ENCODE results near the gene RTL9. TPM values are rescaled to one million over a fixed set of nuclear protein-coding genes. Genes with fewer than 3 reads are reported as not detected.

The RTL9 gene
- total RNA-seq, 1 donor from 2014 or later = 0.47 TPM

DNA sequence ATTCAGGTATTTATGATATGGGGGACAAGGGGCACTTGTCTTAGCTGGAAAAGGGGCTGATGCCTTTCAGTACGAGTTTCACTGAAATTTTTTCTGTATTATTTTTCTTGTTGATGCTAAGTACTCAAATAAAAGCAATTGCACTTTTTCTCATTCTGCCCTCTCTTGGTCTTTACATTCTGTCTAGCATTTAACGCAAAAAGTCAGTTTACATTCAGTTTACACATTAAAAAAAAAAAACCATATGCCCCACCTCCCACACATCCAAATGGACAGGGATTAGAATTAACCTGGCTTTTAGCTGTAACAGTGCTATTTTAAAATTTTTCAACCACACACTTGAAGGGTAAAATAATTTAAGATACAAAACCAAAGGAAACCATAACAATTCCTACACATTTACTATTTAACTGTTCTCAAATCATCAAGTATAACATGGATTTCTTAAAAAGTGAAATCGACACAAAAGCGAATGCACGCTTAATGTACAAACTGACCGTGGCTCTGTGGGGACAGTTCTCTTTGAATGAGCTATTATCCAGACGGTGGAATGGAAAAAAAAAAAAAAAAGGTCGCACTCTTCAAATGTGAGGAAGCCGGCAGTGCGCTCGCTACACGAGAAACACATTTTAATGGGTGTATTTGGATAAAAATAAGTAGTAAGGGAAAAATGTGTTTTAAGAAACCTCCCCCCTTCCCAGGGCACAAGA, 42.1 kb upstream of the RTL9 start:
- TF ChIP-seq, protein P1, sequence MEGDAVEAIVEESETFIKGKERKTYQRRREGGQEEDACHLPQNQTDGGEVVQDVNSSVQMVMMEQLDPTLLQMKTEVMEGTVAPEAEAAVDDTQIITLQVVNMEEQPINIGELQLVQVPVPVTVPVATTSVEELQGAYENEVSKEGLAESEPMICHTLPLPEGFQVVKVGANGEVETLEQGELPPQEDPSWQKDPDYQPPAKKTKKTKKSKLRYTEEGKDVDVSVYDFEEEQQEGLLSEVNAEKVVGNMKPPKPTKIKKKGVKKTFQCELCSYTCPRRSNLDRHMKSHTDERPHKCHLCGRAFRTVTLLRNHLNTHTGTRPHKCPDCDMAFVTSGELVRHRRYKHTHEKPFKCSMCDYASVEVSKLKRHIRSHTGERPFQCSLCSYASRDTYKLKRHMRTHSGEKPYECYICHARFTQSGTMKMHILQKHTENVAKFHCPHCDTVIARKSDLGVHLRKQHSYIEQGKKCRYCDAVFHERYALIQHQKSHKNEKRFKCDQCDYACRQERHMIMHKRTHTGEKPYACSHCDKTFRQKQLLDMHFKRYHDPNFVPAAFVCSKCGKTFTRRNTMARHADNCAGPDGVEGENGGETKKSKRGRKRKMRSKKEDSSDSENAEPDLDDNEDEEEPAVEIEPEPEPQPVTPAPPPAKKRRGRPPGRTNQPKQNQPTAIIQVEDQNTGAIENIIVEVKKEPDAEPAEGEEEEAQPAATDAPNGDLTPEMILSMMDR (IDR thresholded peaks at IDR 0.05; ENCODE audit: unreplicated experiment) = no peak
- no peaks in the 10 kb centered on the region for H3K9me3 Mint-ChIP-seq
- peaks cover 38% of the 10 kb centered on the region for H3K4me1 Mint-ChIP-seq
- no peak for DNase-seq (ENCODE audit: low spot score in 2 of 2, unreplicated experiment in 2 of 2)
- H3K27ac Mint-ChIP-seq = peak overlapping the region; percentile 90
- H3K4me3 Mint-ChIP-seq = peak overlapping the region; percentile 88
- no peaks in the 10 kb centered on the region for H3K36me3 Mint-ChIP-seq
- no peaks in the 10 kb centered on the region for H3K27me3 Mint-ChIP-seq (ENCODE audit: low read depth)

DNA sequence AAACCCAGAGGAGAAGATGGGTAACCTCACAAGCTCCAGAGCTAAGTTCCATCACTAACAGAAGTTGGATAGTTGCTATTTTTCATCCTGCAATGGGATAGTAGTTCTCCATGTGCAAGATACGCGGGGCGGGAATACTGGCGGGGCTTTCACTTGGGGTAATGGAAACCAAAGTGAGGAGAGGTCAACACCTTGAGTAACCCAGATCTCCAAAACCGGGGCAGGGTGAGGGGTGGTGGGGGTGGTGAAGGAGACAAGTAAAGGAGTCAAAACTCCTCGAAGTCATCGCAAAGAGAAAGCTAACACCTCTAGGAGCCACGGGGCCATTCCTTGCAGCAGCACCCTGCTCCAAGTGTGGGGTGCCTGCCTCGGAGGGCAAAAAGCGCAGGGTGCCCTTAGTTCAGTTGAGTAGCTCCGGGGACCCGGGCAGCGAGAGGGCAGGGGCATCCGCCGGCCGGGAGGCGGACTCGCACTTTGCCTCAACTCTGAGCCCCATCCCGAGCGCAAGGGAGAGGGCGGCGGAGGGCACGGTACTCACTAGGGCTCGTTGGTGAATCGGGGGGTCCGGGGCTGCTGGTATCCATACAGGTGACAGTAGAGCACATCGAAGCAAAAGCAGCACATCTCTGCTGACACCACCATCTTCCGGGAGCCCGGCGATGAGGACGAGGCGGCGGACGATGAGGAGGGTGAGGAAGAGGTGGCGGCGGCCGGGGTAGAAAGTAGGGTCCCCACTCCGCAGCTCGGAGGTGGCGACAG, 41.4 kb upstream of the RTL9 start:
- peak; percentile 23 to 53 for DNase-seq (ENCODE audit: low spot score in 2 of 2, unreplicated experiment in 2 of 2)
- TF ChIP-seq, protein P1 (IDR thresholded peaks at IDR 0.05; ENCODE audit: unreplicated experiment) = no peak
- peaks cover 35% of the 10 kb centered on the region for H3K4me1 Mint-ChIP-seq

DNA sequence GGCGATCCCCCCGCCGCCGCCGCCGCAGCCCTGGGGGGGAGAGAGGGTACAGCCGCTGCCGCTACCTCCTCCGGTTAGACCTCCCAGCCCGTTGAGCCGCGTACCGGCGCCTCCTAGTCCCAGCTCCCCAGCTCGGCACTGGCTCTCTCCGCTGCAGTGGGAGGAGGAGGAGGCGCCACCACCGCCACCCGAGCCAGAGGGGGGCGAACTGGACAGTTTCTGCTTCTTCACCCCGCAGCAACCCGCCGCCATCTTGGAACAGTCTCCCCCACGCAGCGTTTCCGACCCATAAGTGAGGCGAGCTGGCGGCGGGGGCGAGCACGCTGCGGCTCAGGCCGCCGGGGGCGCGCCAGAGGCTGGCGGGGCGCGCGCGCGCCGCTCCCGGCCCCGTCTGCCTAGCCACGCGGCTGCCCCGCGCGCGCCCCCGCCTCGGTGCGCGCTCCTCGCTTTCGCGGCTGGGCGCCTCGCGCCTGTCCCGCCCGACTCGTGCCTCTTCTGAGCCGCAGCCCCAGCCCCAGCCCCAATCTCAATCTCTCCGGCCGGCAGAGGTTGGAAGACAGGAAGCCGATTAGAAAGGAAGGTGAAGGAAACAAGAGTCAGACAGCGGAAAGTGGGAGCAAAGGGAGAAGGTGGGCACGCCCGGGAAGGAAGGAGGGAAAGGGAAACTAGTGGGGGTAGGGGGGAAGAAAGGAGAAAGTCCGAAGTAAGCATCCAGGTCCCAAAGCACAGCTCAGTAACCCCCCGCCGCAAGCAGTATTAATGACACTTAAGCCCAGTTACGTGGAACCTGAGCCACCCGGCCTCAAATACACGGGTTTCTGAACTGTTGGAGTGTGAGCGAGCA, 40.6 kb upstream of the RTL9 start, which contains the start of gene AMMECR1:
Gene AMMECR1 (minus strand): TSS at position 266 of the 844 bp plus-strand sequence. CDS start 14 bp downstream, at position 252.
- peak within 1 kb of the TSS; percentile 88 for H3K4me3 Mint-ChIP-seq
- H3K36me3 Mint-ChIP-seq = no peaks in the 10 kb centered on the region
- peak; percentile 71 to 88 for DNase-seq (ENCODE audit: low spot score in 2 of 2, unreplicated experiment in 2 of 2)
- no peaks in the 10 kb centered on the region for H3K27me3 Mint-ChIP-seq (ENCODE audit: low read depth)
- TF ChIP-seq, protein P1 (IDR thresholded peaks at IDR 0.05; ENCODE audit: unreplicated experiment) = no peak
- H3K9me3 Mint-ChIP-seq = no peaks in the 10 kb centered on the region
- peak within 1 kb of the TSS; percentile 97 for H3K27ac Mint-ChIP-seq
- peaks cover 31% of the 10 kb centered on the region for H3K4me1 Mint-ChIP-seq

More for the DNA sequence above, 41.4 kb upstream of the RTL9 start:
- no peaks in the 10 kb centered on the region for H3K36me3 Mint-ChIP-seq
- peak overlapping the region; percentile 90 for H3K27ac Mint-ChIP-seq
- H3K9me3 Mint-ChIP-seq = no peaks in the 10 kb centered on the region
- H3K4me3 Mint-ChIP-seq = peak overlapping the region; percentile 88
- no peaks in the 10 kb centered on the region for H3K27me3 Mint-ChIP-seq (ENCODE audit: low read depth)

DNA sequence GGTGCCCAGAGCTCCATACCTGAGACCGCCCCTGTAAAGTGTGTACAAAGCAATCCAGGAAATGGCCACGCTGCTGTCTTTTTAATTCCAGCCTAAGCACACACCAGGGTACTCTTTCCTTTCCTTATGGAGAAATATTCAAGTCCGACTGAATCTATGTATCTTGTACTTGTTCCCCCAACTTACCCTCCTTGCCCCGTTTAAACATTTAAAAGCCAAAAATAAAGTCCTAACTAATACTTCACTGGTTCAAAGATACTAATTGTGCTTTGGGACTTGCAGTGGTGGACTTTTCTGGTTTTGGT, 40.0 kb upstream of the RTL9 start:
- Mint-ChIP-seq H3K27me3 (ENCODE audit: low read depth) (no peaks in the 10 kb centered on the region), H3K36me3 (no peaks in the 10 kb centered on the region), H3K9me3 (no peaks in the 10 kb centered on the region), H3K27ac (peak overlapping the region; percentile 97), H3K4me1 (peaks cover 30% of the 10 kb centered on the region), H3K4me3 (peak overlapping the region; percentile 88)
- DNase-seq (ENCODE audit: low spot score in 2 of 2, unreplicated experiment in 2 of 2) = no peak
- TF ChIP-seq, protein P1 (IDR thresholded peaks at IDR 0.05; ENCODE audit: unreplicated experiment) = no peak

DNA sequence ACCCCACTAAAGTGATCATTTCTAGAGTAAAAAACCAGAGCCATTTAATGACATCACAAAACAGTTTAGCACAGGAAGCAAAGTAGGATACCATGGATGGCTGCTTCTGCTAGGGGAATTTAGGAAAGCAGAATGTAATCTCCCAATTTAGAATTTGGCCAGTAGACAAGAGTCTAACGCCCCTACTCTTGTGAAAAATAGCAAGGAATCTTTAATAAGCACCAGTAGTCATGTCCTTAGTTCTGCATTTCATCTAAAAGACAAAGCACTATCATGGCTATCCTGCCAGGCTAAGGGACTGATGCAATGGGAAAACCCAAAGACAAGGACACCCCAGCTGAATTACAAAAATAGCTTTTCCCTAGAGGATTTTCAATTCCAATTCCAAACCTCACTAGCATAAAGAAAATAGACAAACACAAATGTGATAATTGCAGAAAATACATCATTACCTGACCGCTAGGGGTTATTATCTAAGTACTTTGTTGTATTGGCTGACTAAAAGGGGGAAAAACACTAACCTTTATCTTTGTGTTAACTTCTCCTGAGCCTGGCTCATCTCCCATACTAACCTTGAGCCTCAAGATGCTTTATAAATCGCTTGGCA, 38.2 kb upstream of the RTL9 start:
- no peak for DNase-seq (ENCODE audit: low spot score in 2 of 2, unreplicated experiment in 2 of 2)
- H3K9me3 Mint-ChIP-seq = peaks cover 3% of the 10 kb centered on the region
- peaks cover 22% of the 10 kb centered on the region for H3K4me1 Mint-ChIP-seq
- no peaks in the 10 kb centered on the region for H3K27me3 Mint-ChIP-seq (ENCODE audit: low read depth)
- TF ChIP-seq, protein P1 (IDR thresholded peaks at IDR 0.05; ENCODE audit: unreplicated experiment) = no peak
- no peaks in the 10 kb centered on the region for H3K36me3 Mint-ChIP-seq
- no peak overlapping the region for H3K4me3 Mint-ChIP-seq
- H3K27ac Mint-ChIP-seq = no peak overlapping the region
